GM23248 (cell line): ENCODE results near the gene MUC3A.

Source experiments
- EZH2 ChIP-seq: fragments of 200-600 bp; sonication (generic); IDR thresholded peaks from 2 replicates; pipeline ENCODE4 v1.6.1; 2018; ENCODE audit warnings: antibody characterized with exemption, mild to moderate bottlenecking; ENCODE audit not compliant: insufficient read depth, poor library complexity, severe bottlenecking
- EZH2phosphoT487 ChIP-seq: fragments of 200-600 bp; sonication (generic); IDR thresholded peaks from 2 replicates; pipeline ENCODE4 v1.6.1; 2018; ENCODE audit warnings: antibody characterized with exemption, moderate library complexity, mild to moderate bottlenecking, low read depth; ENCODE audit not compliant: insufficient read depth

DNA sequence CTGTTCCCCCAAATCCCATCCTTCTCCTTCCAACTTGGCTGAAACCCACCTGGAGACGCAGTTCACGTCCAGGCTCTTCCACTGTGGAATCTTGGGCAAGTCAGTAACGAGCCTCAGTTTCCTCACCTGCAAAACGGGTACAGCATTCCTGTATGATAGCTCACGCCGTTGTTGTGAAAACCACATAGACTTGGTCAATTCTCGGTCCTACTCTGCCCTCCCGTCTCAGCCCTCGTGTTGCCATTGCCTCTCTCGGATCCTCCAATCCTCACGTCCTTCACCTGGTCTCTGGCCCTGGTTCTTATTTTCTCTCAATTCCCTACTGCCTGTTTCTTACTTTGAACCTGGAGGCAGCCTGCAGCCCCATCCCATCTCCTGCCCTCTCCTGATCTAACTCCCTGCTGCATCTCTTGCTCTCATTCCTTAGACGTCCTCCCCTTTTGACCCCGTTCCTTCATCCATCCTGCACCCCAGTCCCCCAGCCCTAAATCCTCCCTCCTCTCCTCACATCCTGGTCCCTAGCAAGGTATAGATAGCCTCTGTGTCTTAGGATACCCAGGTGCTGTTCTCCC is 18.0 kb downstream of the MUC3A start:
- no peak for TF ChIP-seq EZH2phosphoT487
- no peak for TF ChIP-seq EZH2
